GM19452 (cell line): Measurements from ENCODE around the gene WNT3A.

Source experiments
- ATAC-seq: cut with Tn5 transposase; IDR thresholded peaks from one replicate; pipeline ENCODE4 v1.9.1; 2021; ENCODE audit not compliant: unreplicated experiment

Gene WNT3A

DNA sequence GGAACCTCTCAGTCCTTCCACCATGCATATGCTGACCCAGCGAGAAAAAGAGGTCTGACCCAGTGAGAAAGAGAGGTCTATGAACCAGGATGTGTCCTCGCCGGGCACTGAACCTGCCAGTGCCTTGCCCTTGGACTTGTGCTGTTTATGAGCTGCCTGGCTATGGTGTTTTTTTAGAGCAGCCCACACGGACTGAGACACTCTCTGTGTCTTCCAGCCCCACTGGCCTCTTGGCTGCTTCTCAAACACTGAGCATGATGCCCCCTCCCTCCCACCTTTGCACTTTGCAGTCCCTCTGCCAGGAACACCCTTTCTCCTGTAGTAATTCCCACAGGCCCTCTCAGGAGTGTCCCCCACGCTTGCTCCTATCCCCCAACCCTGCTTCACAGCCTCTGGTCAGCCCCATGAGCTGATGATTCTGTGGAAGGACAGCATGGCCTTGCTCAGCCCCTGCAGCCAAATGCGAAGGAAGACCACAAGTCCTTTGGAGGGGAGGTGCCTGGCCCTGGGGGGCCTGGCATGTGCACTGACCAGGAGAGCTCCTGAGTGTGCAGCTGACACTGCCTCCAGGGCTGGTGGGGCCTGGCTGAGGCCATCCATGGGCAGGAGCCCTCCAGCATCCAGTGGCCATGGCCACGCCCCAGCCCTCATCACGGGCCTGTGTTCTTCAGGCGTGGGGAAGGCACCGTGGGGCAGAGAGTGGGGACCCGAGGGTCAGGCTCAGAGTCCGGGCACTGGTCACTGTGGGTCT lies 23.8 kb downstream of the WNT3A start:
- ATAC-seq: no peak

DNA sequence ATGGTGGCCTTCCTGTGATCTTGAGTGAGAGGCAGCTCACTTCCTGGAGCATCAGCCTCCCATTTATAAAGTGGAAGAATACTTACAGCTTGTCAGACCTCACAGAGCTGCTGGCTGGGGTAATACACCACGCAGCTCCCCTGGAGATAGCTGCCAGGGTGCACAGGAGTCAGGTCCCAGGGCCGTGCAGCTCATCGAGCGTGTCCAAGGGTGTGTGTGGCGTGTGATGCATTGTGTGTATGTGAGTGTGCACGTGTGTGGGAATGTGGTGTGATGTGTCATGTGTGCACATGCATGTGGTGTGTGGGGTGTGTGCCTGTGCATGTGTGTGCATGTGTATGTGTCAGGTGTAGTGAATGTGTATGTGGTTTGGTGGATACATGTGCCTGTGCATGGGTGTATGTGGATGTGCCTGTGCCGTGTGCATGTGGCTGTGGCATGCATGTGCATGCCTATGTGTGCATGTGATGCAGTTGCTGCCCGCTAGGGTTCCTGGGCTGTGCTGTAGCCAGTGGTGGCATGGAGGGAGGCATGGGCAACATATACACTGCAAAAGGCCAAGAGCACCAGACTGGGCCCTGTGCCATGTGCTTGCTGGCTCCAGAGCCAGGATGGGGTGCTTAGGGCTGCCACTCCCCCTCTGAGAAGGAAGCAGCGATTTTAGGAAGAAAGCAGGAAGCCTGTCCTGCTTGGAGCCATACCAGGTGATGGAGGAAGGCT lies 24.6 kb downstream of the WNT3A start:
- ATAC-seq: no peak

DNA sequence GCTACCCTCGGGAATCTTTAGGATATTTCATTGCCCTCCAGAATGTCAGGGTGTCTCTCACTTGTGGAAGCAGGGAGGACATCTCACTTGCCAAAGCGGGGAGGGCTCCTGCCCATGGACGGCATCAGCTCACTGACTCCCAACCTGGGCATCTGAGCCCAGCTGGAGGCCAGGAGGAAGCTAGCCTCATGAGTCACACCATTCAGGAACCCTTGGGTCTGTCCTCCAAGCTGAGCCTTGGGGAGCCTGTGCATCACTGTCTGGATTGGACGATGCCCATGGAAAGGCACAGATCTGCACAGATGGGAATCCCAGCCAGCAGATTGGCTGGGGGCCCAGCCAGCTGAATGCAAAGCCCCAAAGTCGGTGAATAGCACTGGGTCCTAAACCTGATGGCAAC lies 25.2 kb downstream of the WNT3A start:
- no peak for ATAC-seq

DNA sequence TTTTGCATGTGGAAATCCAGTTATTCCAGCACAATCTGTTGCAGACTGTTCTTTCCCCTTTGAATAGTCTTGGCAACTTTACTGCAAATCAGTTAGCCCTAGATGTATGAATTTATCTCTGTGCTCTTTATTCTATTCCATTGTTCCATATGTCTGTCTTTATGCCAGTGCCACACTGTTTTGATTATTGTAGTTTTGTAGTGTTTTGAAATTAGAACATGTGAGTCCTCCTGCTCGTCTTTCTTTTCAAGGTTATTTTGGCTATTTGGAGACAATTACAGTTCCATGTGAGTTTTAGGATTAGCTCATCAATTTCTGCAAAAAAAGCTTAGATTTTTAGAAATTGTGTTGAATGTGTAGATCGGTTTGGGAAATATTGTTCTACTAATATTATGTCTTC lies 26.6 kb downstream of the WNT3A start:
- no peak for ATAC-seq

DNA sequence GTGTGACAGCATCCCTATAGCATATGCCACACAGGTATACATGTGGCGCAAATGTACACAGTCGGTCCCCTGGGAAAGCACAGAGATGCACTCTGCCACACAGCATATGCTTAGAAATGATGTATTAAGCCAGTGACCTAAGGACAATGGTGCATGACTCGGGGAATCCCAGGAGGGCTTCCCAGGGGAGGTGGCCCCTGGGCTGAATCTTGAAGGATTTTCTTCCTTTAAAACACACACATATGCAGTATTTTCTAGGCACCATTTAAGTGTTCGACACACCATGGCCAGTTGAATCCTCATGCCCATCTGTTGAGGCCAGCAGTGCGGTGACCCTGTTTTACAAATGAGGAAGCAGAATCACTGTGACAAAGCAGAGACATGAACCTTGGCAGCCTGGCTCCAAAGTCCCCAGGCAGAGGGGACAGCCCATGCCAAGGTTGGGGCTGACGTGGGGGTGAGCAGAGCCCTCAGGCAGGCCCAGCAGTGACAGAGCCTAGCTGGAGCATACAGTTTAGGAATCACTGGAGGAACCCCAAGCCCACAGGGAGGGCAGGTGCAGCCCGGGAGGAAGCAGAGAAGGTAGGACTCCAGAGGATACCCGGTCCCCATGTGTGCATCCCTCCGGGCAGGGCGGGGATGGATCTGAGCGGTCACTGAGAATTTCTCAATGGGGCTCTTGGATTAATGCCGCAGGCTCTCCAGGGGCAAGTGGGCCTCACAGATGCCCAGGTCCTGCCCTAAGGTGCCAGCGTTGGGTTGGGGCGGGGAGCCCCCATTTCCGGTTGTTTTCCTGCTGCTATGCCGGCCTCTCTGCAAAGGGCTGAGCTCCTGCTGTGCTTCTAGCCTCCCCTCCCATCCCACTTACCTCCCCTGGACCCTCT lies 28.4 kb downstream of the WNT3A start:
- ATAC-seq: no peak

DNA sequence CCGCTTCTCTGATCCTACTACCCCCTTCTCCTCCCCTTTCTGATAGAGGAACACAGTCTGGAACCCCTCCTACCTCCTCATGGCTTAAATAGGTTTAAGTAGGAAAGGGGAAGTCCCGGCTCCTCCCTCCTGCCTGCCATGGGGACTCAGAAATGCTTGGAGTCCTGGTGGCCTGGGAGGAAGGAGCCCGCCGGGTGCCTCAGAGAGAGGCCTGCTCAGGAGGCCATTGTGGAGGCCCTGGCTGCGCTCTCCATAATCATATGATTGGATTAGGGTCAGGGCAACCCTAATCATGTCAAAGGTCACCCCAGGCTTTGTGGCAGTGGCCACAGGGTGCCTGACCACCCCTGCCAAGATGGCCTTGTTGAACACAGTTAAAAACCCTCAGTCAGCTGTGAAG lies 29.0 kb downstream of the WNT3A start:
- no peak for ATAC-seq

DNA sequence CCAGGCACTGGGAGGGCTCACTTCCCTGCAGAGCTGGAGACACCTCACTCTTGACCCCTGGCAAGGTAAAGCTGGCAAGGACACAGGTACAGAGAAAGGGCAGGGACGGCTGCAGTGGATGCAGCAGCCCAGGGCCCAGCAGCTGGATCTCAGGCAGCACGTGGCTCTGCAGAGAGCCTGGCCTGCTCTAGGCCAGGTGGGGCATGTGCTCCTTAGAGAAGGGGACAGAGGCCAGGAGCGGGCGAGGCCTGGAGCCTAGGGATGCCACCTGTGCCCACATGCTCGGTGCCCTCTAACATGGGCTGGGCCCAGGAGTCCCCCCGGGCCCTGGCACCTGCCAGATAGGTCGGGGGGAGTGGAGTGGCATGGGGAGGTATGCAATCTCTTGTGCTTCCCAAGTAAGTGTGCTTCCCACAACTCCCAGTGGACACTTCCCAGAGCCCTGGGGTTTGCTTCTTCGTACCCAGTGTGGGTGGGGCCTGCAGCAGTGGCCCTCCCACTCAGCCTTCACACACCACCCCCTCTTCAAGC lies 30.0 kb downstream of the WNT3A start:
- ATAC-seq: no peak

DNA sequence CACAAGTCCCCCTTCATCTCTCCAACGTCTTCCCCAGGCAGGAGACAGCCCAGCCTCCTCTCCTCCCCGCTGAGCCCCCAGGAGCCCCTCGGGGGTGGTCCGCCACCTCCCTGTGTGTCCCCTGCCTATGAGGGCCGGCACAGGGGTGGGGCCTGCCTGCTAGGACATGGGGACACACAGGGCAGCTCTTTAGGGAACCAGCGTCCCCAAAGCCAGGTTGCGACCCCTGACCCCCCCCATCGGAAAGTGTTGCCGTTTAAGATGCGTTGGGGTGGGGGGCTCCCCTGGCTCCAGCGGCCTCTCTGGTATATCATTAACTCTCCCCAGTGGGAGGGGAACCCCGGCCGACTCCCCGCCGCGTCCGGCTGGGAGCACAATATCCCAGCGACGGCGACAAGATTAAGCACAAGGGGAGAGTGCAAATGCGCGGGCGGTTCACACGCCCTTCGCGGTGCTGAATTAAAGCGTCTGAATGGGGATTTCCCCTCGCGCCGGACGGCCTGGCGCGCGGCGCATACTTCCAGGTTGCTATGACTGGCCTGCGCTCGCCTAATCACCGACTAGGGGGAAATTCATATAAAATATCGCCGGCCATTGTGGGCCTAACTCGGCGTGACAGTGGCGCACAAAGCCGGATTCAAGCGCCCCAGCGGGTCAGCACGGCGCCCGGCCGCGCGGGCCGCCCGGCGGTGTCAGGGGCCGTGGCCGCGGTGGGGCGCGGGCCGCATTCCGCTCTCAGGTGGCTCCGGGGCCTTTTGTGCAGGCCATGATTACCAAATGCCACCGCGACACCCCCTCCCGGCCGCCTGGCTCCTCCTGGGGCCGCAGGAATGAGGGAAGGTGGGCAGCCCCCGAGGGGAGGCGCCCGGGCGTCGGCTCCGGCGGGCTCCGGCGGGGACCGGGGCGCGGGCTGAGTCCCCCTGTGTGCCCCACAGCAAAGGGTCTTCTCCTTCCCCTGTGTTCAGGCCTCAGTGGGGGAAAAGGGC lies 30.9 kb downstream of the WNT3A start:
- peak; percentile 84 for ATAC-seq

DNA sequence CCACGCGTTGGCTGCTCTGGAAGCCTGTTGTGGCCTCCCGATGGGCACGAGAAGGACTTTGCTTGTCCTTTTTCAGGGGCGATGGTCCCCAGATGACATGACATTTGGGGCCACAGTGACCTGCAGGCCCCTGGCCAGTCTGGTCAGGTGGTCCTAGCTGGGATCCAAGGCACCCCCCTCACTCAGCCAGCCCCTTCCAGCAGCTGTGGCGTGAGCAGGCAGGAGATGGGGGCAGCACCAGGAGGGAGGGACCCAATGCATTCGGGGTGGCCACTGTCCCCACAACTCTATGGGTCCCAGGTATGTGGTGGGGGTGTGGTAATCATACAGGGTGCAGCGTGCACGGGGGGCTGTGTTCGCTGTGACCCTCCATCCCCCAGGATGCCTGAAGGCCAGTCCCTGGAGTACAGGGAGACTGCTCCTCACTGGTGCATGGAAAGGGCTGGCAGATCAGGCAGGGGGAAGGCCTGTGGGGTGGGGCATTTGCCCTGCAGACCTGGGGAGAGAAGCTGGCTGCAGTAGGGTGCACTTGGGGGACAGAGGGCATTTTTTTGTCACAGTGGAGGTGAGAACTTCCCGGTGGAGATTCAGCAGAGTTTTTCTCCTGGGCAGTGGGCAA lies 31.7 kb downstream of the WNT3A start:
- no peak for ATAC-seq

DNA sequence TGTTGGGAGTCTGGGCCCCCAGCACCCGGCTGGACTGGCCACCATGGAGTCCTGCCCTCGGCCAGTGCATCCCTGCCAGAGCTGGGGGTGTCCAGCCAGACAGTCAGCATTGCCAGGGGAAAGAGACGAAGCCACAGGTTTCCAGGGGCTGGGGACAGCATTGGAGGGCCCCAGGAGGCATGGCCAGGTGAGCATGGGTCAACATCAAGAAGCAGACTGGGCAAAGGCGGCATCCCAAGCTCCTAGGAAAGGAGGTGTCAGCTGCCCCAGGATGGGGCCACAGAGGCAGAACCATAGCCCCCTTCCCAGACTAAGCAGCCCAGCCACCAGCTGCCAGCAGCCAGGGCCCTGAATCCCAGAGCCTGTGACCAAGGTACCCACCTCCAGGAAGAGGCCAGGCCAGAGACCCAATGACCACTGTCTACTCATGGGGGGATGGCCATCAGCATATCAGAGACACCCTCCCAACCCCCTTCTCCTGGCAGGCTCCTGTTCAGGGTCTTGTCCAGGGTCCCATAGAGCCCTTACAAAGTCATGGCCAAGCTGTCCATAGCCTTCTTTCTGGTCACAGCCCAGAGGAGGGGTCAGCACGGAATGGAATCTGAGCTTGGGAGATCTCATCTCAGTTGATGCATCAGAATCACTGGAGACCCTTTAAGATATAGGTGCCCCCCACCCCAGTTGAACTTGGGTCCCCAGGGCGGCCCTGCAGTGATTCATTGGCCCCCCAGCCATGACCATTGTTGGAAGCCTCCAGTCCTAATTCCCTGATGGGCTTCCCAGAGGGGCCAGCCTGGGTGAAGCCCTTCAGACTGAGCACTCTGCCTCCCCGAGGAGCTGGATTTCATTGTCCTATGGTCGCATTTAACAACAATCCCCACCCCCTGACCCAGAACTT lies 32.5 kb downstream of the WNT3A start:
- ATAC-seq: no peak

DNA sequence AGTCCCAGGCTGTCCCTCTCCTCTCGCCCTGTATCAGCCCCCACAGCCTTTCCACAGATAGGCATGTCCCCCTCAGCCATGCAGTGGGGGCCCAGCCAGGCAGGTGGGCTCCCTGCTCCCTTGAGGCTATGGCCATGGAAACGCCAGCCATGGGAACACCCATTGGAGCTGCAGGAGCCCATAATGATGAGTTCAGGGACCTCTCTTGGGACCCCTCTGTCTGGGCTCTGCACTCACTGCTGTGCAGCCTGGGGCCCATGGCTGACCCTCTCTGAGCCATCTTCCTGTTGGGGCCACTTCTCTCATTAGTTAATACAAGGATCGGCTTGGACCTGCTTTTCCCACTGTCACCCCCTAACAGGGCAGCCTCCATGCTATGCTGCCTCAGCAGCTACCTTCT lies 33.2 kb downstream of the WNT3A start:
- no peak for ATAC-seq

DNA sequence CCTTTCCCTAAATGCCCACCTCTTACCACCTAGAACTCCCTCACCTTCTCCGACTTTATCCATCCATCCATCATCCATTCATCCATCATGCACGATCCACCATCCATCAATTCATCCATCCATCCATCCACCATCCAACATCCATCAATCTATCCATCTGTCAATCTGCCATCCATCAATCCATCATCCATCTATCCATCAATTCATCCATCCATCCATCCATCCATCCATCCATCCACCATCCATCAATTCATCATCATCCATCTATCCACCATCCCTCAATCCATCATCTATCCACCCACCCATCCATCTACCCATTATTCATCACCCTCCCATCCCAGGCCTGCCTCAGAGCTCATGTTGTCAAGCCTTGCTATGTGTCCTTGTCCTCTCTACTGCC lies 34.5 kb downstream of the WNT3A start:
- ATAC-seq: no peak

DNA sequence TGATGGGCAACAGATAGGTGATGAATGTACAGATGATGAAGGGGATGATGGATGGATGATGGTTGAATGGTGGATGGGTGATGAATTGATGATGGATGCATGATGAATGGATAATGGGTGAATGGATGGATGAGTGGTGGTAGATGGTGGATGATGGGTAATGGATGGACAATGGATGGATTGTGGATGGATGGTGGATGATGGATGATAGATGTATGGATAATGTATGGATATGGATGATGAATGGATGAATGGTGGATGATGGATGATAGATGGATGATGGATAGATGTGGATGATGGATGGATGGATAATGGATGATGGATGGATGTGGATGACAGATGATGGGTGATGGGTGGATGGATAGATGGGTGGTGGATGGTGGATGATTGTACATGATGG lies 35.7 kb downstream of the WNT3A start:
- no peak for ATAC-seq

DNA sequence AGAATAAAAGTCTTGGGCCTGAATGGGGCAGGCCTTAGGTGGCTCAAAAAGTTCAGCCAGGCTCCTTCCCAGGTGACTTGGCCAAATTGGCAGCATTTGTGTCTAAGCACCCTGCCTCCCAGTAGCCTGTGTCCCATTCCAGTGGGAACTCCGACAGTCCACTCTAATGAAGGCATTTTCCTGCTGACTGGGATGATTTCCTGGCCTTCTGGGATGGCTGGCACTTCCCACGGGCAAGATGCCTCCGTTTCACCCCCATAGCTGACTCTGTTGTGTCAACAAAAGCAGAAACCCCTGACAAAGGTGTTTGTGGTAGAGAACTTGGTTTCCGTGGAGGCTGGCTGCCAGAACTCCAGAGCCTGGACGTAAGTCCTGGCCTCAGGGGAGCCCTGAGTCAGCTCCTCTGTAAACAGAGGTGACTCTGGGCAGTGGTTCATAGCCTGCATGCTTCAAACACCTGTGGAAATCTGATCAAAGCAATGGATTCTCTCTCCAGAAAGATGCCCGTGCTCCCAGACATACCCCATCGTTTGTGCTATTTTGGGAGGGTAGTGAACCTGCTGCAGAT lies 36.6 kb downstream of the WNT3A start:
- ATAC-seq: no peak

DNA sequence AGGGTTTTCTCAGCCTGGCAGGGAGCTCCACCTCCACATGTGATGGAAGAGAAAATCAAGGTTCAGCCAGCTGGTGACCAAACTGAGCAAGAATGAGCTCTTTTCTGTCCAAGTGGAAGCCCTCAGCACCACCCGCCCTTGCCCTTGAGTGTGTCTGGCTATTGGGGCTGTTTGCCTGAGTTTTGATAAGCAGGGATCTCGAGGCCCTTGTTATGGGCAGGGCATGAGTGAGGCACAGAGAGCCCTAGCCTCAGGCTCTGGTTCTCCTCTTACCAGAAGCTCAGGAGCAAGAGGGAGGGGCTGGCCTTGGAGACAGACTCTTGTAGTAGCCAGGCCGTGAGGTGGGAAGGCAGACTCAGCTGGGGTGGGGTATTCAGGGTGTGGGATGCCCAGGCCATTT lies 38.2 kb downstream of the WNT3A start:
- no peak for ATAC-seq

DNA sequence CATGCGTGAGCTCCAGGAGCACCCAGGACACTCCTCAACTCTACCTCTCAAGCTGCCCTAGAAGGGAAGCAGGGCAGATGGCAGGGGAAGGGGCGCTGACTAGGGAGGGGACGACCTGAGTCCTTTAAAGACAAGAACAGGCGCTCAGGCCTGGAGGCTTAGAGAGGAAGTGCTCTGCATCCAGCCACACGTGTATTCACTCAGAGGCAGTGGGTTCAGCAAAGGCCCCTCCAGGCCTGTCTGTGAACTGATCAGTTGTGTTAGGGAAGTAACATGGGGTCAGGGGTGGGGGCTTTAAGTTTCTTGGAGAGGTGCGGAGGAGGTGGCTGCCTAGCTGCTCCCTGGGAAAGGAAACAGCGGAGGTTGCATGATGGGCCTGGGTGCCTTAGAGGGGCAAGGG lies 38.6 kb downstream of the WNT3A start:
- no peak for ATAC-seq

DNA sequence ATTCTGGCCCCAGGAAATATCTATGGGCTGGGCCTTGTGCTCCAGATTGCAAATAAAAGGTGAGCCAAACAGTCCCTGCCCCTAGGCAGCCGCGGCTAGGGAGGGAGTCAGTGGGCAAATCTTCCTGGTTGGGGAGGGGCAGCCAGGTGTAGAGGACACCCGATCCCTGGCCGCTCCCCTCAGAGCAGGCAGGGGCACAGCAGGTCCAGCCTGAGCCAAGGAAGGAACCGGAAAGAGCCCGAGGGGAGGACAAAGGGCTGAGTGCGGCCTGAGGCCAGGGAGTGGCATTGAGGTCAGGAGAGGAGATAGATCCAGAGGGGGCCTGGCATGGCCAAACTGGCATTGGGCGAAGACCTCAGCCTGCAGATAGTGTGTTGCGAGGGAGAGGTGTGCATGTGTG lies 39.1 kb downstream of the WNT3A start:
- no peak for ATAC-seq

DNA sequence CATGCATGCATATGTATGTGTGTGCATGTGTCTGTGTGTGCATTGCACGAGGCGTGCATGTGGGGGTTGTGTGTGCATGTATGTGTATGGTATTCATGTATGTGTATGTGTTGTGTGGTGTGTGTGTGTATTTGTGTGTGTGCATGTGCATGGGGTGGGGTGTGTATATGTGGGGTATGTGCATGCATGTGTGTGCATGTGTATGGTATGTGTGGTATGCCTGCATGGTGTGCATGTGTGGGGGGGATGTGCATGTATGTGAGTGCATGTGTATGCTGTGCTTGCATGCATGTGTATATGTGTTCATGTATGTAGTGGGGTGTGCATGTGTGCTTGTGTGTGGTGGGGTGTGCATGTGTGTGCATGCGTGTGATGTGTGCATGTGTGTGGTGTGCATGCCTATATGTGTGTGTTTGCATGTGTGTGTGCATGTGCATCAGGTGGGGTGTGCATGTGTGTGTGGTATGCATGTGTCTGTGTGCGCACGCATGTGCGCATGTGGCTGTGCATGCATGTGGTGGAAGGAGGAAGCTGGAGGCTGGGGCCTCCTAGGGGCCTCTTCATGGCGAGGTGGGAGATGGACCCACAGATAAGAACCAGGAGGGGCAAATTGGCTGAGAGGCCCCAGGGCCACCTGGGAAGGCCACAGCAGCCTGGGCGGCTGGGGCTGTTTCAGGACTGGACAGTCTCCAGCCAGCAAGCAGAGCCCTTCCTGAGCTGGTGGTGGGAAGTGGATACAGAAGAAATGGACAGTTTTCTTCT lies 39.8 kb downstream of the WNT3A start:
- no peak for ATAC-seq
